Lung (tissue), 12 donors: ENCODE data around the gene GABBR2. TPM values are rescaled to one million over a fixed set of nuclear protein-coding genes. Genes with fewer than 3 reads are reported as not detected.

Source experiments
- ATAC-seq: fragments of 200-7000 bp; cut with Tn5 transposase; one replicate; pipeline ENCODE4 v1.9.1; 2020; ENCODE audit warnings: moderate number of reproducible peaks; ENCODE audit not compliant: insufficient read depth, low FRiP score
- DNase-seq, 3 donors: peaks; one replicate each; pipeline ENCODE4 v3.0.0-alpha.2; 2013 to 2017
- H3K27ac ChIP-seq, 2 donors: one replicate each; pipeline ENCODE4 v1.5.1; 2013; ENCODE audit warnings: mild to moderate bottlenecking in 2 of 2, moderate library complexity in 2 of 2, control low read depth in 1 of 2, inconsistent platforms in 1 of 2, low read depth in 1 of 2, low read length in 1 of 2
- H3K27me3 ChIP-seq, 3 donors: one replicate each; pipeline ENCODE4 v1.5.1; 2013; ENCODE audit warnings: low read length in 2 of 3; ENCODE audit not compliant: control insufficient read depth in 3 of 3, insufficient read depth in 3 of 3
- H3K36me3 ChIP-seq, 4 donors: one replicate each; pipeline ENCODE4 v1.5.1; 2013; ENCODE audit warnings: low read length in 4 of 4, mild to moderate bottlenecking in 1 of 4, moderate library complexity in 1 of 4; ENCODE audit not compliant: control insufficient read depth in 4 of 4, insufficient read depth in 4 of 4
- H3K4me1 ChIP-seq, 5 donors: one replicate each; pipeline ENCODE4 v1.5.1; 2013; ENCODE audit warnings: low read length in 5 of 5, mild to moderate bottlenecking in 2 of 5, moderate library complexity in 1 of 5; ENCODE audit not compliant: control insufficient read depth in 5 of 5, insufficient read depth in 5 of 5
- H3K4me3 ChIP-seq: one replicate; pipeline ENCODE4 v1.5.1; 2013; ENCODE audit warnings: mild to moderate bottlenecking, control low read depth, moderate library complexity
- H3K9ac ChIP-seq, 2 donors: one replicate each; pipeline ENCODE4 v1.5.1; 2013; ENCODE audit warnings: low read length in 2 of 2, control low read depth in 1 of 2; ENCODE audit not compliant: insufficient read depth in 1 of 2
- H3K9me3 ChIP-seq, 4 donors: one replicate each; pipeline ENCODE4 v1.5.1; 2013; ENCODE audit warnings: low read length in 3 of 4, mild to moderate bottlenecking in 1 of 4, moderate library complexity in 1 of 4; ENCODE audit not compliant: control insufficient read depth in 4 of 4, insufficient read depth in 3 of 4
- CTCF ChIP-seq: IDR thresholded peaks from 2 replicates; pipeline ENCODE4 v1.5.1; 2012; ENCODE audit warnings: mild to moderate bottlenecking; ENCODE audit errors: control extremely low read depth, extremely low read depth
- WGBS, 2 donors: extraction: QIAGEN DNeasy Blood & Tissue Kit; methylation state at CpG; one replicate each; pipeline ENCODE4 v1.1.7; 2013; 5-methylcytosine and 5-hydroxymethylcytosine counted together
- polyA plus RNA-seq, 2 donors: library from polyadenylated mRNA; stranded (reverse); fragments of 200-250 nt; gene quantifications; one replicate each; pipeline ENCODE4 v1.2.1, GENCODE V29; 2013
- total RNA-seq, 2 donors: library from RNA; depleted of rRNA in 1 of 2; stranded (reverse); fragments of >200 nt in 1 of 2; gene quantifications; one replicate each; pipeline ENCODE4 v1.2.1, GENCODE V29; 2014 to 2021
- donor health status: control.
- donor health status: control.
- donor health status: Bipolar disorder and iron deficiency.
- donor health status: healthy.
- donor health status: DM: yes; HTN: yes; CAD: no.

Gene GABBR2
- total and polyA plus RNA-seq, 4 donors: 0.40 to 1.8 (median 0.64) TPM

- Histone ChIP-seq H3K27me3 (no peaks in the 10 kb centered on the region), H3K9ac (no peak overlapping the region), H3K4me3 (no peak overlapping the region), H3K27ac (no peak overlapping the region), H3K4me1 (no peaks in the 10 kb centered on the region), H3K36me3 (no peaks in the 10 kb centered on the region), H3K9me3 (peaks cover 0 to 7% (median 0%) of the 10 kb centered on the region in 4 donors)
- DNase-seq (no peak), ATAC-seq (no peak)
- TF ChIP-seq CTCF: no peak
- WGBS, 2 donors: 79 to 89% methylated on average over 5 of the region's 5 CpGs
These were observed 289.5 kb downstream of the GABBR2 start for GRCh38 chr9:98419260-98419603.

DNA sequence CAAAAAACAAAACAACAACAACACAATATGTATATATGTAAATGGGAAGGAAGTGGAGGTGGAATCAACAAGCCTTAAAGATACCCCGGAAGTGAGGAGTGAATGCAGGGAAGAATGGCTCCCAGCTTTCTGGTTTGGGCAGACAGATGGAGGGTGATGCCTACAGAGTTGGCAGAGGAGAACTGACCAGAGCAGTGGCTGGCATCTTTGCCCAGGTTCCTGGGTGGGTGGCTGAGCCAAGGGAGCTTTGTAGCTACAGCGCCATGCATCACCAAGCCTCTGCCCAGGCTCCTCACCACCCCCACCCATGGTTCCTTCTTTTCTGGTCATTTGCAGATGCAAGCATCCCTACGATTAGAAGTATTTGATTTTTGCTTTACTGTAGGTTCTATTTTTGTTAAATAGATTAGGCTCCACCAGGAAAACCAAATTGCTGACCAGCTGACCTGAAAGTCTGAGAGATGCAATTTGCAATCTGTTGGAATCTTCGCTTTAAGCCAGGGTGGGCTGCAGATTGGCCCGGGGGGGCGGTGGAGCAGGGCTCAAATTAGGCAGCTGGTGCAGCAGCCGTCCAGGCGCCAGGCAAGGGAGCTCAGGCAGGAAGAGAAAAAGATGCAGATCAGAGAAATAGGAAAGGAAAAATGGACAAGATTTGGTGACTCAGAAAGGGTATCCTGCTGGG is 290.0 kb downstream of the GABBR2 start:
- no peak for ATAC-seq
- DNase-seq: no peak
- Histone ChIP-seq H3K9ac (no peak overlapping the region), H3K27ac (no peak overlapping the region), H3K27me3 (no peaks in the 10 kb centered on the region), H3K9me3 (peaks cover 0 to 7% (median 0%) of the 10 kb centered on the region in 4 donors), H3K4me3 (no peak overlapping the region), H3K4me1 (no peaks in the 10 kb centered on the region), H3K36me3 (no peaks in the 10 kb centered on the region)
- TF ChIP-seq CTCF: no peak
- WGBS, 2 donors: 89 to 90% methylated on average over 8 of the region's 8 CpGs

DNA sequence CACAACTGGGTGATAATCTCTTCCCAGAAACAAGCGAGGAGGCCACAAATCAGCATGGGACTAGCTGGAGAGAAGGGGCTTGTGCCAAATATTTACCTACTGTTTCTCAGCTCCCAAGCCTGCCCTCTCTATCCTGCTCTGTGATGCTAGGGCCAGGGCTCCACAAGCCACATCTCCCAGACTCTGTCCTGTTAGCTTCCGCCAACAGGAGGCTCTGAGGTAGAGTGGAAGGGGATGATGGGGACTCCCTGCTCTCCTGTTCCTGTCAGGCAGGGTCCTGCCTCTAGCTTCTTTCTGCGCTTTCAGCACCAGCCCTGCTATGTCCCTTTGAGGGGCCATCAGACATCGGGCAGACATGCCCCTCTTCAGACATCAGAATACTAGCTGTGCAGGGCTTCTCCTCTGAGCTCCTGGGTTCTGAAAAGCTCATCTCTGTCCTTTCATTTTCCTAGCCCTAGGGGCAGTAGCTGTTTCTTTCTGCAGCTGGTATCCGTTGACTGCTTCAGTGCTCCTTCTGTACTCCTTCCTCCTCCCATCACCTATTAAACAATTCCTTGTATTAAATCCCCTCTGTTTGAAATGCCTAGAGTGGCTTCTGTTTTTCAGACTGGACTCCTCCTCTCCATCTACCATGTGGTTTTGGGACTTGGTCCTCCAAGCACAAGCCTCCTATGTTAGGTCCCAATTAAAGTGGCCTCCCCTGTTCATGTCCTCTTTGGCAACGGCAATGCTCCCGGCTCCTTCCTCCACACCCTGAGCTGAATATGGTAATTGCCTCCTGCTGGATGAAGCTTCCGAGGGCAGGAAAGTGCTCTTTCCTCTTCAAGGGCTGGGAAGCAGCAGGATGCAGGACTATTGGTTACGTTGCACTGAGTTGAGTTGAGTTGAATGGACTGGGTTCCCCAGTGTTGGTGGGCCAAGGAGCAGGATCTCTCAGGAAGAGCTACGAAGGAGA is 292.2 kb downstream of the GABBR2 start:
- H3K27ac ChIP-seq: no peak overlapping the region
- H3K36me3 ChIP-seq: no peaks in the 10 kb centered on the region
- peaks cover 0 to 7% (median 0%) of the 10 kb centered on the region in 4 donors for H3K9me3 ChIP-seq
- no peak overlapping the region for H3K4me3 ChIP-seq
- ATAC-seq (no peak), DNase-seq (no peak)
- no peak for TF ChIP-seq CTCF
- H3K27me3 ChIP-seq: no peaks in the 10 kb centered on the region
- H3K4me1 ChIP-seq: no peaks in the 10 kb centered on the region
- WGBS, 2 donors: 79% methylated on average over 10 of the region's 10 CpGs
- H3K9ac ChIP-seq: no peak overlapping the region
